HK-2 (cell line): ENCODE measurements around the gene PGAM1.
"Not testable (repeated sequence)": the region's sequence is repeated elsewhere in the genome, so short reads cannot be mapped to it uniquely, and the experiment has no call there.

Source experiments
- DNase-seq: peaks from one replicate; pipeline ENCODE4 v3.0.0-alpha.2; 2018; ENCODE audit not compliant: unreplicated experiment

PGAM1 gene

GRCh38 chr10:97407952-97408248 lies 18.1 kb upstream of the PGAM1 start:
- no peak for DNase-seq

GRCh38 chr10:97408496-97408992 lies 17.4 kb upstream of the PGAM1 start:
- DNase-seq: no peak

- DNase-seq: peak; percentile 77
Measured at GRCh38 chr10:97411406-97411805, 14.6 kb upstream of the PGAM1 start.

- peak; percentile 77 for DNase-seq
Measured at GRCh38 chr10:97412891-97413304, 13.1 kb upstream of the PGAM1 start.

- no peak for DNase-seq
Measured at GRCh38 chr10:97416565-97416964, 9.4 kb upstream of the PGAM1 start.

- DNase-seq: not testable (repeated sequence)
Measured at GRCh38 chr10:97423757-97424098, 2.3 kb upstream of the PGAM1 start.

GRCh38 chr10:97426776-97427570 lies 982 bp downstream of the PGAM1 start:
- no peak for DNase-seq

- DNase-seq: peak; percentile 65
Measured at GRCh38 chr10:97427571-97428179, 1.7 kb downstream of the PGAM1 start.

- DNase-seq: no peak
Measured at GRCh38 chr10:97428572-97428981, 2.6 kb downstream of the PGAM1 start.

GRCh38 chr10:97434055-97434454 lies 8.1 kb downstream of the PGAM1 start:
- no peak for DNase-seq

GRCh38 chr10:97434557-97434956 lies 8.6 kb downstream of the PGAM1 start:
- no peak for DNase-seq

GRCh38 chr10:97435211-97435610 lies 9.2 kb downstream of the PGAM1 start:
- DNase-seq: no peak

- DNase-seq: peak; percentile 67
Measured at GRCh38 chr10:97442277-97442676, 16.3 kb downstream of the PGAM1 start.

- DNase-seq: no peak
Measured at GRCh38 chr10:97444212-97444611, 18.2 kb downstream of the PGAM1 start.

- no peak for DNase-seq
Measured at GRCh38 chr10:97445357-97445721, 19.3 kb downstream of the PGAM1 start.

GRCh38 chr10:97445722-97446639 lies 20.0 kb downstream of the PGAM1 start, which contains the start of the genes EXOSC1 and ZDHHC16:
TSS of gene EXOSC1 (minus strand) at chr10:97446006. CDS start at chr10:97445985, 21 bp downstream.
TSS of gene ZDHHC16 (plus strand) at chr10:97446175. CDS start at chr10:97451676, 5,501 bp downstream.
- DNase-seq: peak; percentile 96

GRCh38 chr10:97450828-97451227 lies 24.8 kb downstream of the PGAM1 start:
- DNase-seq: no peak

GRCh38 chr10:97451605-97452004 lies 25.6 kb downstream of the PGAM1 start:
- no peak for DNase-seq

GRCh38 chr10:97452352-97452751 lies 26.4 kb downstream of the PGAM1 start:
- DNase-seq: no peak

- no peak for DNase-seq
Measured at GRCh38 chr10:97454330-97455036, 28.5 kb downstream of the PGAM1 start.

- no peak for DNase-seq
Measured at GRCh38 chr10:97456034-97456685, 30.2 kb downstream of the PGAM1 start.
